Nucleus accumbens (tissue), 56 donors: ENCODE measurements around the gene VAMP5.
"Not testable (repeated sequence)": the region's sequence is repeated elsewhere in the genome, so short reads cannot be mapped to it uniquely, and the experiment has no call there.

ENCODE experiments used
- DNase-seq, 56 donors: peaks; one replicate each; lab custom pipeline; 2025; lab: John Stamatoyannopoulos, UW

Gene VAMP5

GRCh38 chr2:85599468-85600234 is 15.4 kb downstream of the VAMP5 start:
- no peak for DNase-seq

GRCh38 chr2:85600235-85600575 is 16.0 kb downstream of the VAMP5 start:
- DNase-seq, result no peak

GRCh38 chr2:85600951-85601770 is 16.9 kb downstream of the VAMP5 start:
- no peak for DNase-seq

- peak in 39 of 56 donors; percentile 42 to 86 (median 71) for DNase-seq
Measured at GRCh38 chr2:85601771-85602475, 17.7 kb downstream of the VAMP5 start.

- peak in 55 of 56 donors; percentile 63 to 97 (median 86) for DNase-seq
Measured at GRCh38 chr2:85602476-85603234, 18.4 kb downstream of the VAMP5 start, which contains the start of gene TMEM150A. TMEM150A (minus strand) TSS chr2:85602698; CDS start chr2:85601948, 750 bp downstream.

- DNase-seq, result not testable (repeated sequence)
Measured at GRCh38 chr2:85604133-85604444, 19.9 kb downstream of the VAMP5 start.

GRCh38 chr2:85604568-85605339 is 20.5 kb downstream of the VAMP5 start:
- no peak for DNase-seq

GRCh38 chr2:85605406-85606115 is 21.3 kb downstream of the VAMP5 start:
- DNase-seq, result peak in 1 of 56 donors; percentile 32

GRCh38 chr2:85606116-85606455 is 21.9 kb downstream of the VAMP5 start:
- DNase-seq, result no peak

GRCh38 chr2:85607268-85608215 is 23.3 kb downstream of the VAMP5 start:
- no peak for DNase-seq

GRCh38 chr2:85611217-85611704 is 27.0 kb downstream of the VAMP5 start:
- DNase-seq, result no peak

GRCh38 chr2:85611705-85612587 is 27.7 kb downstream of the VAMP5 start, which contains the start of gene C2orf68:
C2orf68 (minus strand) TSS chr2:85612066; CDS start chr2:85611984, 82 bp downstream.
- DNase-seq, result peak in 55 of 56 donors; percentile 25 to 91 (median 80)

- no peak for DNase-seq
Measured at GRCh38 chr2:85613717-85614515, 29.7 kb downstream of the VAMP5 start.

GRCh38 chr2:85614757-85615156 is 30.5 kb downstream of the VAMP5 start:
- not testable (repeated sequence) for DNase-seq

- no peak for DNase-seq
Measured at GRCh38 chr2:85615413-85615728, 31.1 kb downstream of the VAMP5 start.

- DNase-seq, result not testable (repeated sequence)
Measured at GRCh38 chr2:85617723-85618122, 33.5 kb downstream of the VAMP5 start.
